Heart left ventricle (tissue), 16 donors: ENCODE results near the gene MCAM. TPM values are rescaled to one million over a fixed set of nuclear protein-coding genes. Genes with fewer than 3 reads are reported as not detected.

ENCODE experiments used
- ATAC-seq, 4 donors: fragments of 200-7000 bp; cut with Tn5 transposase; one replicate each; pipeline ENCODE4 v1.9.1; 2020 to 2022; ENCODE audit warnings: moderate library complexity in 4 of 4, mild to moderate bottlenecking in 3 of 4, moderate number of reproducible peaks in 1 of 4
- DNase-seq, 5 donors: peaks; one replicate each; pipeline ENCODE4 v3.0.0-alpha.2; 2020
- H3K27ac ChIP-seq, 12 donors: fragments of 200-600 bp; sonication (generic) in 4 of 12; one replicate each; pipeline versions ENCODE4 v1.5.0 to v1.8.0; 2016 to 2022; ENCODE audit warnings: mild to moderate bottlenecking in 2 of 12
- H3K27me3 ChIP-seq, 9 donors: fragments of 200-600 bp; sonication (generic) in 2 of 9; one replicate each; pipeline versions ENCODE4 v1.5.1 to v1.8.0; 2016 to 2022; ENCODE audit warnings: mild to moderate bottlenecking in 3 of 9
- H3K36me3 ChIP-seq, 9 donors: fragments of 200-600 bp; sonication (generic) in 2 of 9; one replicate each; pipeline versions ENCODE4 v1.5.0 to v1.8.0; 2018 to 2022; ENCODE audit warnings: mild to moderate bottlenecking in 2 of 9
- H3K4me1 ChIP-seq, 12 donors: fragments of 200-600 bp; sonication (generic) in 4 of 12; one replicate each; pipeline versions ENCODE4 v1.5.0 to v1.8.0; 2016 to 2022; ENCODE audit warnings: mild to moderate bottlenecking in 3 of 12
- H3K4me3 ChIP-seq, 12 donors: fragments of 200-600 bp; sonication (generic) in 4 of 12; one replicate each; pipeline versions ENCODE4 v1.5.0 to v1.8.0; 2017 to 2022; ENCODE audit warnings: mild to moderate bottlenecking in 9 of 12, moderate library complexity in 4 of 12
- H3K9me3 ChIP-seq, 12 donors: fragments of 200-600 bp; sonication (generic) in 4 of 12; one replicate each; pipeline versions ENCODE4 v1.5.0 to v1.8.0; 2016 to 2022; ENCODE audit warnings: mild to moderate bottlenecking in 1 of 12
- CTCF ChIP-seq, 12 donors: fragments of 200-600 bp; sonication (generic) in 4 of 12; IDR thresholded peaks; one replicate each; pipeline versions ENCODE4 v1.5.0 to v1.8.0; 2018 to 2022; ENCODE audit warnings: antibody characterized with exemption in 12 of 12, mild to moderate bottlenecking in 5 of 12
- POLR2A ChIP-seq, 2 donors: fragments of 450-650 bp; IDR thresholded peaks; one replicate each; pipeline ENCODE4 v1.6.1; 2017; ENCODE audit warnings: antibody characterized with exemption in 2 of 2, mild to moderate bottlenecking in 2 of 2, moderate library complexity in 2 of 2
- WGBS, 4 donors: extraction: QIAGEN DNeasy Blood & Tissue Kit in 2 of 4; methylation state at CpG; one replicate each; pipeline versions ENCODE4 v1.1.5 to v1.1.7; 2013 to 2018; 5-methylcytosine and 5-hydroxymethylcytosine counted together
- intact Hi-C, 10 donors: fragments of 100-400 bp; cut with DNase I; formaldehyde crosslinking; loops; one replicate each; pipeline versions ENCODE4 v1.11.1 to v1.14.2; 2022
- polyA plus RNA-seq, 2 donors: library from polyadenylated mRNA; stranded (reverse); fragments of 200-250 nt; gene quantifications; one replicate each; pipeline ENCODE4 v1.2.3, GENCODE V29; 2013
- total RNA-seq, 9 donors: library from RNA; depleted of rRNA in 2 of 9; stranded (reverse); fragments of >200 nt in 2 of 9; fragmentation: NEBNext Ultra II Directional in 3 of 9; extraction: Animal tissue kit (Norgen Biotek cat#: 25700) in 3 of 9; gene quantifications; one replicate each; pipeline versions ENCODE4 v1.1.0 to v1.2.4, GENCODE V29; 2016 to 2023
- donor health status: ischemic (EF 13 %, LVEDD 7.1; RV severe dilation, severe dysfunction).
- donor health status: healthy with polysubstance abuse.
- donor health status: DM: no; HTN: yes; CAD: no.
- donor health status: DM: no; HTN: no; CAD: no.
- donor health status: ischemic (EF 25% LVEDD 6.9; RV normal size, moderate dysfunction).
- donor health status: ischemic (EF 25% LVEDD 5.7; RV mildly dilated, moderate dysfunction).
- donor health status: healthy.
- donor health status: DM: yes; HTN: yes; CAD: no.
- donor health status: ischemic (EF 35%, LVEDD 5.7; RV mildly dilated, moderate dysfunction).
- donor health status: nonischemic (EF 11% LVEDD 7.7; RV severe dilation, severe dysfunction).
- donor health status: DM: yes; HTN: yes; CAD: no.
- donor health status: PGD.
- donor health status: ischemic (EF 29% LVEDD 5.4; RV normal size, mild dysfunction).
- donor health status: nonischemic (EF 23%, LVEDD 6.1; RV moderate dilation, normal function).

The MCAM gene
- total and polyA plus RNA-seq, 11 donors = 31.9 to 380 (median 108) TPM

- H3K36me3 ChIP-seq = peaks cover 0 to 10% (median 5%) of the 10 kb centered on the region in 9 donors
- intact Hi-C loops = loop anchor here in 4 of 10 donors (1.0 to 10.0 kb wide), 5 partner anchors 43 to 234 kb away; partner anchors contain the start of genes USP2 (in 2 of the 4), ABCG4 (in 1 of the 4), C2CD2L (in 1 of the 4) and CBL (in 1 of the 4)
- H3K4me1 ChIP-seq = peaks cover 7 to 68% (median 49%) of the 10 kb centered on the region in 12 donors
- ATAC-seq (peak in 3 of 4 donors; percentile 11 to 29 (median 17)), DNase-seq (peak; percentile 60 to 78 (median 75))
- WGBS, 4 donors = 10 to 18% (median 13%) methylated on average over 17 of the region's 17 CpGs
- peak overlapping the region in 10 of 12 donors; percentile 60 to 97 (median 76) for H3K4me3 ChIP-seq
- no peaks in the 10 kb centered on the region for H3K9me3 ChIP-seq
- no peak for TF ChIP-seq POLR2A (IDR thresholded peaks at IDR 0.05)
- TF ChIP-seq CTCF (IDR thresholded peaks at IDR 0.05) = peak; percentile 64 to 79 (median 72)
- peak overlapping the region in 9 of 12 donors; percentile 19 to 100 (median 95) for H3K27ac ChIP-seq
- H3K27me3 ChIP-seq = peaks cover 0 to 33% (median 0%) of the 10 kb centered on the region in 9 donors
Measured at GRCh38 chr11:119338318-119338890, 21.5 kb upstream of the MCAM start.

GRCh38 chr11:119337581-119338317 lies 20.8 kb upstream of the MCAM start:
- intact Hi-C loops = loop anchor here in 4 of 10 donors (1.0 to 10.0 kb wide), 5 partner anchors 44 to 233 kb away; partner anchors contain the start of genes USP2 (in 2 of the 4), ABCG4 (in 1 of the 4), C2CD2L (in 1 of the 4) and CBL (in 1 of the 4)
- H3K4me3 ChIP-seq = peak overlapping the region in 2 of 12 donors; percentile 5 to 97

GRCh38 chr11:119336744-119337469 lies 20.0 kb upstream of the MCAM start:
- ATAC-seq = no peak
- H3K27me3 ChIP-seq = peaks cover 0 to 27% (median 0%) of the 10 kb centered on the region in 9 donors
- H3K4me3 ChIP-seq = no peak overlapping the region
- 85 to 91% (median 88%) methylated on average over 8 to 9 of the region's 9 CpGs for WGBS, 4 donors
- H3K9me3 ChIP-seq = no peaks in the 10 kb centered on the region
- TF ChIP-seq POLR2A (IDR thresholded peaks at IDR 0.05) = no peak
- TF ChIP-seq CTCF (IDR thresholded peaks at IDR 0.05) = no peak
- H3K27ac ChIP-seq = no peak overlapping the region
- peaks cover 7 to 68% (median 48%) of the 10 kb centered on the region in 12 donors for H3K4me1 ChIP-seq
- no peak for DNase-seq
- peaks cover 0 to 10% (median 5%) of the 10 kb centered on the region in 9 donors for H3K36me3 ChIP-seq
- intact Hi-C loops = loop anchor here in 4 of 10 donors (5.0 to 10.0 kb wide), 4 partner anchors 45 to 232 kb away; partner anchors contain the start of genes ABCG4 (in 1 of the 4), C2CD2L (in 1 of the 4), CBL (in 1 of the 4) and DPAGT1 (in 1 of the 4)

More at GRCh38 chr11:119337581-119338317, 20.8 kb upstream of the MCAM start:
- Histone ChIP-seq H3K36me3 (peaks cover 0 to 10% (median 5%) of the 10 kb centered on the region in 9 donors), H3K9me3 (no peaks in the 10 kb centered on the region), H3K4me1 (peaks cover 7 to 68% (median 49%) of the 10 kb centered on the region in 12 donors), H3K27me3 (peaks cover 0 to 33% (median 0%) of the 10 kb centered on the region in 9 donors), H3K27ac (peak overlapping the region in 3 of 12 donors; percentile 33 to 99 (median 94))
- TF ChIP-seq POLR2A (IDR thresholded peaks at IDR 0.05) = no peak
- no peak for TF ChIP-seq CTCF (IDR thresholded peaks at IDR 0.05)
- ATAC-seq (no peak), DNase-seq (no peak)
- WGBS, 4 donors = 43 to 51% (median 47%) methylated on average over 8 to 9 of the region's 9 CpGs
